GM10266 (cell line): Measurements from ENCODE around the gene DUS2.
"Not testable (repeated sequence)": the region's sequence is repeated elsewhere in the genome, so short reads cannot be mapped to it uniquely, and the experiment has no call there.

Experiments used
- DNase-seq: peaks from one replicate; pipeline ENCODE4 v3.0.0; 2012; ENCODE audit errors: extremely low spot score
- CTCF ChIP-seq: IDR thresholded peaks from 2 replicates; pipeline ENCODE4 v1.5.1; 2012; ENCODE audit warnings: mild to moderate bottlenecking, low read depth; ENCODE audit not compliant: control insufficient read depth, insufficient read depth; ENCODE audit errors: missing control alignments

The DUS2 gene

GRCh38 chr16:68019167-68019680 is 3.9 kb upstream of the DUS2 start:
- no peak for DNase-seq
- TF ChIP-seq CTCF: no peak

GRCh38 chr16:68021490-68021889 is 1.6 kb upstream of the DUS2 start:
- TF ChIP-seq CTCF: no peak
- DNase-seq: no peak

- DNase-seq: peak; percentile 33
- TF ChIP-seq CTCF: no peak
Measured at GRCh38 chr16:68022278-68022727, 781 bp upstream of the DUS2 start.

GRCh38 chr16:68028996-68029395 is 5.9 kb downstream of the DUS2 start:
- no peak for DNase-seq
- no peak for TF ChIP-seq CTCF

- not testable (repeated sequence) for DNase-seq
Measured at GRCh38 chr16:68030108-68030507, 7.0 kb downstream of the DUS2 start.

GRCh38 chr16:68031951-68032350 is 8.9 kb downstream of the DUS2 start:
- no peak for DNase-seq
- TF ChIP-seq CTCF: no peak

- TF ChIP-seq CTCF: no peak
- DNase-seq: no peak
Measured at GRCh38 chr16:68033101-68033500, 10.0 kb downstream of the DUS2 start.

GRCh38 chr16:68035227-68035626 is 12.1 kb downstream of the DUS2 start:
- no peak for DNase-seq
- no peak for TF ChIP-seq CTCF
